ENCODE results near the gene BANP.

GRCh38 chr16:88113545-88114045, 162.4 kb downstream of the BANP start:
- no peak for TF ChIP-seq CTCF (IDR thresholded peaks at IDR 0.05)
- no peak for TF ChIP-seq JAZF1 (CRISPR knock-in tag; IDR thresholded peaks at IDR 0.05)
- no peak for TF ChIP-seq SP1 (CRISPR knock-in tag; conservative IDR thresholded peaks at IDR 0.05)
- no peak for TF ChIP-seq FOXK1 (CRISPR knock-in tag; IDR thresholded peaks at IDR 0.05)
- no peak for TF ChIP-seq SMAD3 (CRISPR knock-in tag; IDR thresholded peaks at IDR 0.05; ENCODE audit: borderline replicate concordance)
- TF ChIP-seq ZNF263 (CRISPR knock-in tag; IDR thresholded peaks at IDR 0.05; ENCODE audit: low read depth): no peak
- TF ChIP-seq NR1H2 (CRISPR knock-in tag; IDR thresholded peaks at IDR 0.05): no peak
- no peak for TF ChIP-seq STAT6 (CRISPR knock-in tag; conservative IDR thresholded peaks at IDR 0.05; ENCODE audit: low read depth)
- TF ChIP-seq PRDM15 (CRISPR knock-in tag; IDR thresholded peaks at IDR 0.05): no peak
- TF ChIP-seq HMGXB4 (CRISPR knock-in tag; IDR thresholded peaks at IDR 0.05): no peak
- TF ChIP-seq FOXP1 (CRISPR knock-in tag; IDR thresholded peaks at IDR 0.05; ENCODE audit: borderline replicate concordance): no peak
- no peak for TF ChIP-seq NR3C1 (CRISPR knock-in tag; conservative IDR thresholded peaks at IDR 0.05; ENCODE audit: low read depth)

Data from WTC11 (cell line).